Measurements from ENCODE around the gene ZSCAN30. TPM values are rescaled to one million over a fixed set of nuclear protein-coding genes. Genes with fewer than 3 reads are reported as not detected.

ZSCAN30 gene
- total RNA-seq, 2 experiments from 2014 or later: 24.2 to 25.4 TPM

DNA sequence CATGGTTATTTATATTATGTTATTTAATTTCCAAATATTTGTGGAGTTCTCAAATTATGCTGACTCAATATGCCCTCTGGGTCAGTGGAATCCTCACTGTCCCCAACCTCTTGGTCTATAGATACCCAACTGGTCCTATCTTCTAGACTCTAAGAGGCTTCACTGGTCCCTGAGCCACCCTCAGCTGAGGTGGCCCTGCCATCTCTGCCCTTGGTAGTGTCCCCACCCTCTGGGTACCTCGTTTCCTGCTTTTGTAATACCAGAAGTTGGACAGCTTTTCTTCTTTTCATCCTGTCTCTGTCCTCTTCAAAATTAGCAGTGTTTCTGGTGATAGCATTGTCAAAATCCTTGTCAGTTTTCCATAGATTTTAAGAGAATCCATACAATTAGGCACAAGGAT is 11.9 kb downstream of the ZSCAN30 start:
- Mint-ChIP-seq H3K27me3 (no peaks in the 10 kb centered on the region), H3K9me3 (ENCODE audit: low read depth) (peaks cover 7% of the 10 kb centered on the region), H3K36me3 (ENCODE audit: low read depth) (peaks cover 12% of the 10 kb centered on the region), H3K27ac (no peak overlapping the region), H3K4me1 (peaks cover 21% of the 10 kb centered on the region), H3K4me3 (no peak overlapping the region)
- no peak for DNase-seq
- ChIA-PET POLR2A (no interaction called here), CTCF (interaction anchor here (1.1 to 1.7 kb wide), 2 partner anchors 21 to 108 kb away, joined by 3 to 4 read pairs; no protein-coding TSS in a partner anchor)
- no peak for ATAC-seq
- intact Hi-C loops (cut with DNase I, micrococcal nuclease): no loop called here

DNA sequence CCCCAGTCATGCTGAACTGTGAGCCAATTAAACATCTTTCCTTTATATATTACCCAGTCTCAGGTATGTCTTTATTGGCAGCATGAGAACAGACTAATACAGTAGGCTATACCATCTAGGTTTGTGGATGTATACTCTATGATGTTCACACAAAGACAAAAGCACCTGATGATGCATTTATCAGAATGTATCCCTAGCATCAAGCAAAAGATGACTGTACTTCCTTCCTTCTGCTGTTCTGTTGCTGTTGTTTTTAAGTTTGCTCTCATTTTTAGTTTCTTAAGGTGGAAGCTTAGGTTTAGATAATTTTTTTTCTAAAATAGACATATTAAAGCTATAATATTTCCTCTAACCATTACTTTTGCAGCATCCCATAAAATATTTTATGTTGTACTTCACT is 12.4 kb downstream of the ZSCAN30 start:
- Mint-ChIP-seq H3K4me1 (peaks cover 19% of the 10 kb centered on the region), H3K9me3 (ENCODE audit: low read depth) (peaks cover 8% of the 10 kb centered on the region), H3K4me3 (no peak overlapping the region), H3K36me3 (ENCODE audit: low read depth) (peaks cover 11% of the 10 kb centered on the region), H3K27me3 (no peaks in the 10 kb centered on the region), H3K27ac (no peak overlapping the region)
- DNase-seq (no peak), ATAC-seq (peak; percentile 80)
- intact Hi-C loops (cut with DNase I, micrococcal nuclease): no loop called here
- POLR2A ChIA-PET: no interaction called here
- CTCF ChIA-PET: interaction anchor here (1.1 to 1.7 kb wide), 2 partner anchors 21 to 109 kb away, joined by 3 to 4 read pairs; no protein-coding TSS in a partner anchor

GRCh38 chr18:35276267-35276666 is 13.8 kb downstream of the ZSCAN30 start:
- Mint-ChIP-seq H3K4me3 (no peak overlapping the region), H3K27me3 (no peaks in the 10 kb centered on the region), H3K4me1 (peaks cover 14% of the 10 kb centered on the region), H3K36me3 (ENCODE audit: low read depth) (peaks cover 7% of the 10 kb centered on the region), H3K27ac (no peak overlapping the region), H3K9me3 (ENCODE audit: low read depth) (peaks cover 6% of the 10 kb centered on the region)
- intact Hi-C loops (cut with DNase I, micrococcal nuclease): no loop called here
- no peak for ATAC-seq
- ChIA-PET POLR2A (no interaction called here), CTCF (no interaction called here)
- no peak for DNase-seq

- peaks cover 27% of the 10 kb centered on the region for H3K36me3 Mint-ChIP-seq (ENCODE audit: low read depth)
Observed at GRCh38 chr18:35271656-35272055, 18.4 kb downstream of the ZSCAN30 start.

DNA sequence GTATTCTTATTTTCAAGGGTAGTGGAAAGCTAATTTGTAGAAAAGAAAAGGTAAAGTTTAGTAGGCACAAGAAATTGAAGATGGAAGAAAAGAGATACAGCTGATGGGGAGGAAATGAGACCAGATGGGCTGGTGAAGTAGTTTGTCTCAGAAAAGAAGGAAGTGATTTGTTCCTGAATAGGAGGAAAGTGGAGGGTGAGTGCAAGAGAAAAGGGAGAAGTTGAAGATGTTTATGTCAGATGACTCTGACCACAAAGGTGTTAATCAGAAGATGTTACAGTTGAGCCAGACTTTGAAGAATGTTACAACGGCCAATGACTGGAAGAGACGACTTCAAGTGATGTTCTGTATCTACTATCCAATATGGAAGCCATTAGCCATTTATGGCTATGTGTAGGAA is 21.2 kb downstream of the ZSCAN30 start:
- Mint-ChIP-seq H3K27me3 (no peaks in the 10 kb centered on the region), H3K4me3 (no peak overlapping the region), H3K4me1 (peaks cover 21% of the 10 kb centered on the region), H3K27ac (no peak overlapping the region), H3K9me3 (ENCODE audit: low read depth) (peaks cover 16% of the 10 kb centered on the region), H3K36me3 (ENCODE audit: low read depth) (peaks cover 38% of the 10 kb centered on the region)
- CTCF ChIA-PET: interaction anchor here (0.9 to 2.0 kb wide), 2 partner anchors 20 to 21 kb away, joined by 3 to 9 read pairs; partner anchors contain the start of gene ZSCAN30
- DNase-seq (no peak), ATAC-seq (no peak)
- POLR2A ChIA-PET: no interaction called here
- intact Hi-C loops (cut with DNase I, micrococcal nuclease): no loop called here

More at GRCh38 chr18:35271656-35272055, 18.4 kb downstream of the ZSCAN30 start:
- Mint-ChIP-seq H3K27ac (no peak overlapping the region), H3K9me3 (ENCODE audit: low read depth) (peaks cover 16% of the 10 kb centered on the region), H3K4me3 (no peak overlapping the region), H3K4me1 (peaks cover 17% of the 10 kb centered on the region), H3K27me3 (no peaks in the 10 kb centered on the region)
- ATAC-seq (no peak), DNase-seq (no peak)
- ChIA-PET POLR2A (no interaction called here), CTCF (no interaction called here)
- intact Hi-C loops (cut with DNase I, micrococcal nuclease): no loop called here

GRCh38 chr18:35267809-35268208 is 22.2 kb downstream of the ZSCAN30 start:
- Mint-ChIP-seq H3K36me3 (ENCODE audit: low read depth) (peaks cover 37% of the 10 kb centered on the region), H3K4me3 (peak overlapping the region; percentile 80), H3K27ac (peak overlapping the region; percentile 51), H3K27me3 (no peaks in the 10 kb centered on the region), H3K4me1 (peaks cover 21% of the 10 kb centered on the region), H3K9me3 (ENCODE audit: low read depth) (peaks cover 13% of the 10 kb centered on the region)
- intact Hi-C loops (cut with DNase I, micrococcal nuclease): loop anchor here (1.0 to 2.0 kb wide), 5 partner anchors 21 to 76 kb away; partner anchors contain the start of genes ZNF397 (in 2 of the 2), ZNF24 (in 1 of the 2) and ZSCAN30 (in 1 of the 2)
- DNase-seq (peak; percentile 24), ATAC-seq (no peak)
- ChIA-PET CTCF (interaction anchor here (0.7 to 2.0 kb wide), 2 partner anchors 21 to 87 kb away, joined by 5 to 9 read pairs; no protein-coding TSS in a partner anchor), POLR2A (interaction anchor here (1.0 kb wide), 1 partner anchor 22 kb away, joined by 4 read pairs; the partner anchor contains the start of gene ZSCAN30)

DNA sequence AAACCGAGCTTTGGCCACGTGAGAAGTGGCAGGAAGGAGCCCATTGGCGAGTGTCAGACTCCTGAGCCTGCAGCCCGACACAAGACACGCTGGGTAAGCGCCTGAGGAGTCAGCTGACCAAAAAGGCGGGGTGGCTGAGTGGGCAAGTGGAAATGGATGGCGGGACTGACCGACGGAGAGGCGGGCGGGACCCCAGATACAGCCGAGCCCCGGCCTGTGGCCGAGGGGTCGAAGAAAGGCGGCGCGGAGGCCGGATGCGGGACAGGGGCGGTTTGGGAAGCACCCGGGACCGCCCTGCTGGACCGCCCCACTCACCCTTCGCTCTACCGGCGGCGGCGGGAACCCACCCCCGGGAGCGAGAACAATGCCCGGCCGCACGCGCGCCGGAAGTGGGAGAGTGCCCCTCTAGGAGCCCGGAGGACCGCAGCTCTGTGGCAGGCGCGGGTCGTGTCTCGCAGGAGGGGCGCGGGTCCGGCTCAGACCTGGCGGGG is 22.8 kb downstream of the ZSCAN30 start:
- POLR2A ChIA-PET: interaction anchor here (0.6 to 1.3 kb wide), 3 partner anchors 10 to 27 kb away, joined by 4 to 5 read pairs (median 4); partner anchors contain the start of genes ZNF397 and ZSCAN30
- Mint-ChIP-seq H3K27me3 (no peaks in the 10 kb centered on the region), H3K4me1 (peaks cover 21% of the 10 kb centered on the region), H3K27ac (peak overlapping the region; percentile 91), H3K9me3 (ENCODE audit: low read depth) (peaks cover 13% of the 10 kb centered on the region), H3K4me3 (peak overlapping the region; percentile 80), H3K36me3 (ENCODE audit: low read depth) (peaks cover 35% of the 10 kb centered on the region)
- intact Hi-C loops (cut with DNase I, micrococcal nuclease): loop anchor here (1.0 to 2.0 kb wide), 5 partner anchors 22 to 77 kb away; partner anchors contain the start of genes ZNF397 (in 2 of the 2), ZNF24 (in 1 of the 2) and ZSCAN30 (in 1 of the 2)
- DNase-seq: peak; percentile 76
- ATAC-seq: peak; percentile 82
- CTCF ChIA-PET: interaction anchor here (0.7 to 2.0 kb wide), 3 partner anchors 16 to 23 kb away, joined by 3 to 9 read pairs (median 3); no protein-coding TSS in a partner anchor

- no peak overlapping the region for H3K4me3 Mint-ChIP-seq
- no peaks in the 10 kb centered on the region for H3K27me3 Mint-ChIP-seq
- DNase-seq (no peak), ATAC-seq (no peak)
- H3K4me1 Mint-ChIP-seq: peaks cover 21% of the 10 kb centered on the region
- ChIA-PET POLR2A (no interaction called here), CTCF (no interaction called here)
- no peak overlapping the region for H3K27ac Mint-ChIP-seq
- H3K36me3 Mint-ChIP-seq (ENCODE audit: low read depth): peaks cover 49% of the 10 kb centered on the region
- intact Hi-C loops (cut with DNase I, micrococcal nuclease): no loop called here
- peaks cover 13% of the 10 kb centered on the region for H3K9me3 Mint-ChIP-seq (ENCODE audit: low read depth)
Observed at GRCh38 chr18:35264409-35264808, 25.6 kb downstream of the ZSCAN30 start.

- POLR2A ChIA-PET: no interaction called here
- H3K4me3 Mint-ChIP-seq: no peak overlapping the region
- CTCF ChIA-PET: no interaction called here
- H3K27me3 Mint-ChIP-seq: no peaks in the 10 kb centered on the region
- H3K4me1 Mint-ChIP-seq: no peaks in the 10 kb centered on the region
- H3K9me3 Mint-ChIP-seq (ENCODE audit: low read depth): peaks cover 26% of the 10 kb centered on the region
- H3K36me3 Mint-ChIP-seq (ENCODE audit: low read depth): peaks cover 68% of the 10 kb centered on the region
- DNase-seq: no peak
- intact Hi-C loops (cut with DNase I, micrococcal nuclease): no loop called here
- ATAC-seq: no peak
- H3K27ac Mint-ChIP-seq: no peak overlapping the region
Observed at GRCh38 chr18:35256947-35257346, 33.1 kb downstream of the ZSCAN30 start.

DNA sequence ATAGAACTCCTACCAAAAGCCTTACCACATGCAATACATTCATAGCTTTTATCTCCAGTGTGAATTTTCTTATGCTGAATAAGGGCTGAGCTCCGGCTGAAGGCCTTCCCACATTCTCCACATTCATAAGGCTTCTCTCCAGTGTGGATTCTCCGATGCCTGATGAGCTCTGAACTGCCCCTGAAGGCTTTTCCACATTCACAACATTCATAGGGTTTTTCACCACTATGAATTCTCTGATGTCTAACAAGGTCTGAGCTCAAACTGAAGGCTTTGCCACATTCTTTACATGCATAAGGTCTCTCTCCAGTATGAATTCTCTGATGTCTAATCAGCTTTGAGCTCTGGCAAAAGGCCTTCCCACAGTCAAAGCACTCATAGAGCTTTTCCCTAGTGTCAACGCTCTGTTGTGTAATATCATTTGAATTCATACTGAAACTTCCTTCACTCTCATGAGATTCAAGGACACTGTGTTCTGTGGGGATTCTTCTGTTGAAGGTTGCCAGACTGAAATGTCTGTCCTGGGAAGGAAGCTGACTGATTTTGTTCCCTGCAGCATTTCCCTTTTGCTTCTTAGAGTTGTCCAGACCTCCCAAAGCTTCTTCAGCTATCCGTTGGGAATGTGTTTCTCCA is 36.3 kb downstream of the ZSCAN30 start:
- no peak overlapping the region for H3K27ac Mint-ChIP-seq
- H3K36me3 Mint-ChIP-seq (ENCODE audit: low read depth): peaks cover 75% of the 10 kb centered on the region
- no peaks in the 10 kb centered on the region for H3K4me1 Mint-ChIP-seq
- ChIA-PET POLR2A (no interaction called here), CTCF (interaction anchor here (1.3 kb wide), 1 partner anchor 46 kb away, joined by 7 read pairs; no protein-coding TSS in a partner anchor)
- H3K9me3 Mint-ChIP-seq (ENCODE audit: low read depth): peaks cover 33% of the 10 kb centered on the region
- H3K4me3 Mint-ChIP-seq: no peak overlapping the region
- ATAC-seq (no peak), DNase-seq (no peak)
- no peaks in the 10 kb centered on the region for H3K27me3 Mint-ChIP-seq
- intact Hi-C loops (cut with DNase I, micrococcal nuclease): no loop called here

DNA sequence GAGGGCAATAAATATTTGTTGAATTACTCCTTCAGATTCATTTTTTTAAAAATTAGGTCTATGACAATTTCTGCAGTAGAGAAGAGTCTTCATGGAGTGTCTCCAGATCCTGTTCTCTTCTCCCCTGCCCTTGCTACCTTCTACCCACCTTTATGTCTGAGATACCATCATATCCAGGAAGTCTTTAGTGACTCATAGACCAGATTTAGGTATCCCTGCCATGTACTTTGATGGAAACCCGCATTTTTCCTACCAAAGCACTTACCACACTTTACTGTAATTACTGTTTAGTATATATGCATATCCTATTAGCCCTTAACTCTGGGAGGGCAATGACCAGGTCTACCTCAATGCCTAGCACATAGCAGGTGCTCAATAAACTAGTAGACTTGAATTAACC is 37.6 kb downstream of the ZSCAN30 start:
- intact Hi-C loops (cut with DNase I, micrococcal nuclease): no loop called here
- peaks cover 33% of the 10 kb centered on the region for H3K9me3 Mint-ChIP-seq (ENCODE audit: low read depth)
- H3K27me3 Mint-ChIP-seq: no peaks in the 10 kb centered on the region
- H3K36me3 Mint-ChIP-seq (ENCODE audit: low read depth): peaks cover 79% of the 10 kb centered on the region
- no peaks in the 10 kb centered on the region for H3K4me1 Mint-ChIP-seq
- ChIA-PET POLR2A (interaction anchor here (0.6 kb wide), 1 partner anchor 54 kb away, joined by 3 read pairs; no protein-coding TSS in a partner anchor), CTCF (no interaction called here)
- H3K4me3 Mint-ChIP-seq: no peak overlapping the region
- no peak for ATAC-seq
- H3K27ac Mint-ChIP-seq: no peak overlapping the region
- no peak for DNase-seq

- H3K27me3 Mint-ChIP-seq: no peaks in the 10 kb centered on the region
- intact Hi-C loops (cut with DNase I, micrococcal nuclease): loop anchor here in 1 of 2 experiments (10.0 kb wide), 2 partner anchors 246 to 726 kb away; partner anchors contain the start of genes INO80C and RMP24
- POLR2A ChIA-PET: no interaction called here
- CTCF ChIA-PET: no interaction called here
- H3K4me1 Mint-ChIP-seq: peaks cover 17% of the 10 kb centered on the region
- no peak overlapping the region for H3K4me3 Mint-ChIP-seq
- DNase-seq (no peak), ATAC-seq (no peak)
- H3K36me3 Mint-ChIP-seq (ENCODE audit: low read depth): peaks cover 91% of the 10 kb centered on the region
- no peak overlapping the region for H3K27ac Mint-ChIP-seq
- peaks cover 42% of the 10 kb centered on the region for H3K9me3 Mint-ChIP-seq (ENCODE audit: low read depth)
Observed at GRCh38 chr18:35248429-35248828, 41.6 kb downstream of the ZSCAN30 start.

Measured in activated CD4-positive, alpha-beta T cell treated with anti-CD3 and anti-CD28 coated beads for 36 hours (primary cell).